HEK293T (cell line): ENCODE measurements around the gene FNDC1.

Experiments
- CTCF ChIA-PET: fragments of 350-600 bp; formaldehyde crosslinking; extraction: SDS; loops from one replicate; lab custom pipeline; 2021; ENCODE audit warnings: antibody characterized with exemption, inconsistent platforms; lab: Yijun Ruan, JAX
- POLR2A ChIA-PET: fragments of 350-600 bp; formaldehyde crosslinking; extraction: SDS; loops from one replicate; lab custom pipeline; 2020; ENCODE audit warnings: antibody characterized with exemption, inconsistent platforms; lab: Yijun Ruan, JAX
- DNase-seq: peaks from one replicate; pipeline ENCODE4 v3.0.0; 2012; ENCODE audit warnings: mixed read lengths; ENCODE audit errors: extremely low spot score
- ARNT ChIP-seq: fragments of 450-650 bp; IDR thresholded peaks from 2 replicates; pipeline ENCODE4 v1.6.1; 2017; ENCODE audit warnings: mild to moderate bottlenecking
- BHLHE40 ChIP-seq: fragments of 450-650 bp; IDR thresholded peaks from 2 replicates; pipeline ENCODE4 v1.6.1; 2016; ENCODE audit warnings: mild to moderate bottlenecking, moderate library complexity, borderline replicate concordance
- CTBP1 ChIP-seq: fragments of 450-650 bp; IDR thresholded peaks from 2 replicates; pipeline ENCODE4 v1.6.1; 2016; ENCODE audit warnings: borderline replicate concordance
- ELF4 ChIP-seq: fragments of 450-650 bp; IDR thresholded peaks from 2 replicates; pipeline ENCODE4 v1.6.1; 2017; ENCODE audit warnings: antibody characterized with exemption
- FOXA1 ChIP-seq: fragments of 450-650 bp; IDR thresholded peaks from 2 replicates; pipeline ENCODE4 v1.6.1; 2016; ENCODE audit warnings: mild to moderate bottlenecking
- FOXK2 ChIP-seq: fragments of 450-650 bp; IDR thresholded peaks from 2 replicates; pipeline ENCODE4 v1.6.1; 2016; ENCODE audit warnings: mild to moderate bottlenecking
- FOXM1 ChIP-seq: fragments of 450-650 bp; IDR thresholded peaks from 2 replicates; pipeline ENCODE4 v1.6.1; 2017; ENCODE audit warnings: mild to moderate bottlenecking, borderline replicate concordance
- HDGF ChIP-seq: fragments of 450-650 bp; IDR thresholded peaks from 2 replicates; pipeline ENCODE4 v1.6.1; 2017; ENCODE audit warnings: antibody characterized with exemption, borderline replicate concordance
- L3MBTL2 ChIP-seq: fragments of 450-650 bp; conservative IDR thresholded peaks from 2 replicates; pipeline ENCODE4 v1.6.1; 2016; ENCODE audit warnings: mild to moderate bottlenecking
- LEF1 ChIP-seq: fragments of 450-650 bp; IDR thresholded peaks from 2 replicates; pipeline ENCODE4 v1.6.1; 2017; ENCODE audit warnings: mild to moderate bottlenecking, borderline replicate concordance
- NFRKB ChIP-seq: fragments of 450-650 bp; IDR thresholded peaks from 2 replicates; pipeline ENCODE4 v1.6.1; 2016; ENCODE audit warnings: mild to moderate bottlenecking, moderate library complexity
- PKNOX1 ChIP-seq: fragments of 450-650 bp; IDR thresholded peaks from 2 replicates; pipeline ENCODE4 v1.6.1; 2016
- SP1 ChIP-seq: fragments of 450-650 bp; IDR thresholded peaks from 2 replicates; pipeline ENCODE4 v1.6.1; 2017
- SUZ12 ChIP-seq: fragments of 450-650 bp; IDR thresholded peaks from 2 replicates; pipeline ENCODE4 v1.6.1; 2016; ENCODE audit warnings: mild to moderate bottlenecking
- TARDBP ChIP-seq: fragments of 450-650 bp; IDR thresholded peaks from 2 replicates; pipeline ENCODE4 v1.6.1; 2016
- ZNF384 ChIP-seq: fragments of 450-650 bp; IDR thresholded peaks from 2 replicates; pipeline ENCODE4 v1.6.1; 2016

The FNDC1 gene

GRCh38 chr6:159299566-159299965 is 130.4 kb downstream of the FNDC1 start:
- TF ChIP-seq FOXA1 (no peak), ELF4 (no peak), TARDBP (no peak), ARNT (no peak), BHLHE40 (no peak), HDGF (no peak), SUZ12 (no peak), SP1 (no peak), CTBP1 (no peak), FOXM1 (no peak)
- ChIA-PET CTCF (no interaction called here), POLR2A (no interaction called here)
- DNase-seq = no peak

- DNase-seq = no peak
- TF ChIP-seq L3MBTL2 (no peak), SP1 (no peak), HDGF (no peak), FOXA1 (no peak)
- ChIA-PET CTCF (no interaction called here), POLR2A (no interaction called here)
These were observed 132.1 kb downstream of the FNDC1 start for GRCh38 chr6:159301277-159301676.

GRCh38 chr6:159301810-159302593 is 132.8 kb downstream of the FNDC1 start:
- TF ChIP-seq FOXA1 (no peak), HDGF (no peak)
- no peak for DNase-seq
- CTCF ChIA-PET = no interaction called here
- POLR2A ChIA-PET = no interaction called here

GRCh38 chr6:159302594-159302992 is 133.4 kb downstream of the FNDC1 start:
- POLR2A ChIA-PET = no interaction called here
- CTCF ChIA-PET = no interaction called here
- DNase-seq = no peak
- TF ChIP-seq FOXA1 (no peak), BHLHE40 (no peak), LEF1 (no peak), SUZ12 (no peak), HDGF (no peak), TARDBP (no peak), FOXK2 (no peak), ZNF384 (no peak), ARNT (no peak), PKNOX1 (no peak), ELF4 (no peak), CTBP1 (no peak), L3MBTL2 (no peak), FOXM1 (no peak), SP1 (no peak), NFRKB (no peak)

- CTCF ChIA-PET = no interaction called here
- TF ChIP-seq PKNOX1 (no peak), CTBP1 (no peak), SUZ12 (no peak), FOXA1 (no peak), SP1 (no peak), ARNT (no peak), LEF1 (no peak), ZNF384 (no peak), NFRKB (no peak)
- POLR2A ChIA-PET = no interaction called here
- no peak for DNase-seq
These were observed 134.0 kb downstream of the FNDC1 start for GRCh38 chr6:159303159-159303558.

- TF ChIP-seq HDGF (no peak), NFRKB (no peak), SP1 (no peak)
- POLR2A ChIA-PET = no interaction called here
- CTCF ChIA-PET = no interaction called here
- no peak for DNase-seq
These were observed 134.6 kb downstream of the FNDC1 start for GRCh38 chr6:159303784-159304183.

- POLR2A ChIA-PET = no interaction called here
- DNase-seq = no peak
These were observed 135.4 kb downstream of the FNDC1 start for GRCh38 chr6:159304641-159305040.

More at GRCh38 chr6:159304641-159305040, 135.4 kb downstream of the FNDC1 start:
- TF ChIP-seq FOXM1 (no peak), ELF4 (no peak), PKNOX1 (no peak), SP1 (no peak), L3MBTL2 (no peak), CTBP1 (no peak), ZNF384 (no peak), HDGF (no peak), SUZ12 (no peak), FOXK2 (no peak)
- CTCF ChIA-PET = no interaction called here
